Loucy (cell line): ENCODE results near the gene TM9SF1.
A peak's percentile ranks its signal among the peaks of the same experiment; 100 is the strongest.

Experiments used
- H2AFZ ChIP-seq: fragments of 200-600 bp; sonication (generic); 2 replicates; pipeline ENCODE4 v1.6.0; 2016; ENCODE audit warnings: antibody characterized with exemption, mild to moderate bottlenecking, low read length, moderate library complexity
- H3F3A ChIP-seq: fragments of 200-600 bp; 2 replicates; pipeline ENCODE4 v1.6.0; 2016; ENCODE audit warnings: antibody characterized with exemption, low read depth, mild to moderate bottlenecking
- H3K27me3 ChIP-seq: fragments of 200-600 bp; sonication (generic); 2 replicates; pipeline ENCODE4 v1.6.1; 2014; ENCODE audit warnings: low read length, mild to moderate bottlenecking; ENCODE audit not compliant: insufficient read depth, poor library complexity, severe bottlenecking
- H3K36me3 ChIP-seq: fragments of 200-600 bp; sonication (generic); 2 replicates; pipeline ENCODE4 v1.6.1; 2016; ENCODE audit warnings: low read length; ENCODE audit not compliant: insufficient read depth
- H3K4me1 ChIP-seq: fragments of 200-600 bp; sonication (generic); 2 replicates; pipeline ENCODE4 v1.5.1; 2014; ENCODE audit warnings: low read length, mild to moderate bottlenecking; ENCODE audit not compliant: insufficient read depth, poor library complexity, severe bottlenecking
- H3K4me2 ChIP-seq: fragments of 200-600 bp; sonication (generic); 2 replicates; pipeline ENCODE4 v1.6.0; 2014; ENCODE audit warnings: antibody characterized with exemption, low read length, low read depth, mild to moderate bottlenecking; ENCODE audit not compliant: poor library complexity, severe bottlenecking
- H3K4me3 ChIP-seq: fragments of 200-600 bp; sonication (generic); 2 replicates; pipeline ENCODE4 v1.5.1; 2014; ENCODE audit warnings: low read length, mild to moderate bottlenecking, mixed read lengths; ENCODE audit not compliant: poor library complexity, severe bottlenecking
- H3K79me2 ChIP-seq: fragments of 200-600 bp; sonication (generic); 2 replicates; pipeline ENCODE4 v1.6.1; 2014; ENCODE audit warnings: low read length; ENCODE audit not compliant: insufficient read depth
- H3K9ac ChIP-seq: fragments of 200-600 bp; sonication (generic); 2 replicates; pipeline ENCODE4 v1.6.0; 2014; ENCODE audit warnings: mild to moderate bottlenecking, low read depth, low read length, moderate library complexity; ENCODE audit not compliant: poor library complexity, severe bottlenecking
- H3K9me2 ChIP-seq: fragments of 200-600 bp; sonication (generic); replicated peaks from 2 replicates; pipeline ENCODE4 v1.6.1; 2016; ENCODE audit warnings: low read depth, low read length, mixed read lengths
- H3K9me3 ChIP-seq: fragments of 200-600 bp; sonication (generic); 2 replicates; pipeline ENCODE4 v1.6.1; 2014; ENCODE audit warnings: mild to moderate bottlenecking, antibody characterized with exemption, low read length, low read depth; ENCODE audit not compliant: insufficient read depth
- H4K20me1 ChIP-seq: fragments of 200-600 bp; sonication (generic); 2 replicates; pipeline ENCODE4 v1.6.0; 2014; ENCODE audit warnings: antibody characterized with exemption, low read length, mild to moderate bottlenecking; ENCODE audit not compliant: insufficient read depth, poor library complexity, severe bottlenecking
- EZH2phosphoT487 ChIP-seq: fragments of 200-600 bp; IDR thresholded peaks from 2 replicates; pipeline ENCODE4 v1.6.1; 2018; ENCODE audit warnings: antibody characterized with exemption, mild to moderate bottlenecking, moderate library complexity, borderline replicate concordance
- TF ChIP-seq, protein P1 (sequence below): fragments of 200-600 bp; sonication (generic); conservative IDR thresholded peaks from 2 replicates; pipeline ENCODE4 v1.5.1; 2014; ENCODE audit warnings: mild to moderate bottlenecking, antibody characterized with exemption, low read length

Gene TM9SF1

DNA sequence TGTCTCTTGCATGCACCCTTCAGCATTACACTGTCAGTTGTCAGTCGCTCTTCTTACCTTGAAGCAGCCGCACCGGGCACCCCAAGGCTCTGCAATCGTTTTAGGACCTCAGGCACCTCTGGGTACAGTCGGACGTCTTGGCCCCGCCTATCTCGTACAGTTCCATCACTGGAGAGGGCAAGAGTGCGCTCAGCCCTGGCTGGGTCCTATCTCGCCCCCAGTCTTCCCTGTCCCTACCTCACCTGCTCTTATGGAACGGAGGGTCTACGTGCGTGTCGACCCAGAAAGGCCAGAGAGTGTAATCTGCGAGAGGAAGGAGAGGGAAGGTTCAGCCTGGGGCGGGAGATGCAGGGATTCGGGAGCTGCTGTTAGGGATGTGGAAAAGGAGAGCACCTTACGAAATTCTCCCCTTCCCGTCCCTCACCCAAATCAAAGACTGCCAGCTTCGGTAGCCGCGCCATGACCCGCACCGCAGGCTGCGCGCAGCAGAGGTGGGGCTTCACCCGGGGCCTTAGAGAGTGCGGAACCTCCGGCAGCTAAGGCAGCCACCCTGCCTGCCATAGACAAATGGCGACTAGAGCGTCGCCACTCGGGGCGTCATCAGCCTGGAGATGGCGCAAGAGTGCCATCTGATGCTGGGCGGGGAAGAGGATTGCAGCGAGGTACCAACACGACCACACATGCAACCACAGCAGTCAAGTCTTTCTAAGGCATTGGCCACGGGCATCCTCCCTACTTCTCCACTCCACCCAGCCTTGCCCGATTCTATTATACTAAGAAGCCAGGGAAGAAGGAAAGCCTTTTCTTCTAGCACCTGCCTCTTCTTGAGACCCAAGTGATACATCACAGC, 20.5 kb upstream of the TM9SF1 start, which contains the start of gene MDP1:
Gene MDP1, minus strand, starts transcription at position 572 of the 850 bp plus-strand sequence. Its CDS starts 111 bp downstream, at position 461.
- peak within 1 kb of the TSS; percentile 96 for H2AFZ ChIP-seq
- H3K36me3 ChIP-seq, result no peaks in the 10 kb centered on the region; the same call in 1 of the 2 replicates
- no peaks in the 10 kb centered on the region for H3K9me2 ChIP-seq
- TF ChIP-seq, protein P1, sequence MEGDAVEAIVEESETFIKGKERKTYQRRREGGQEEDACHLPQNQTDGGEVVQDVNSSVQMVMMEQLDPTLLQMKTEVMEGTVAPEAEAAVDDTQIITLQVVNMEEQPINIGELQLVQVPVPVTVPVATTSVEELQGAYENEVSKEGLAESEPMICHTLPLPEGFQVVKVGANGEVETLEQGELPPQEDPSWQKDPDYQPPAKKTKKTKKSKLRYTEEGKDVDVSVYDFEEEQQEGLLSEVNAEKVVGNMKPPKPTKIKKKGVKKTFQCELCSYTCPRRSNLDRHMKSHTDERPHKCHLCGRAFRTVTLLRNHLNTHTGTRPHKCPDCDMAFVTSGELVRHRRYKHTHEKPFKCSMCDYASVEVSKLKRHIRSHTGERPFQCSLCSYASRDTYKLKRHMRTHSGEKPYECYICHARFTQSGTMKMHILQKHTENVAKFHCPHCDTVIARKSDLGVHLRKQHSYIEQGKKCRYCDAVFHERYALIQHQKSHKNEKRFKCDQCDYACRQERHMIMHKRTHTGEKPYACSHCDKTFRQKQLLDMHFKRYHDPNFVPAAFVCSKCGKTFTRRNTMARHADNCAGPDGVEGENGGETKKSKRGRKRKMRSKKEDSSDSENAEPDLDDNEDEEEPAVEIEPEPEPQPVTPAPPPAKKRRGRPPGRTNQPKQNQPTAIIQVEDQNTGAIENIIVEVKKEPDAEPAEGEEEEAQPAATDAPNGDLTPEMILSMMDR, result peak; percentile 78
- no peak for TF ChIP-seq EZH2phosphoT487
- peak within 1 kb of the TSS; percentile 95 for H3K9ac ChIP-seq
- peak within 1 kb of the TSS; percentile 99 for H3K4me3 ChIP-seq
- H3K4me2 ChIP-seq, result peak within 1 kb of the TSS; percentile 78
- H3K27me3 ChIP-seq, result no peaks in the 10 kb centered on the region
- peaks cover 29% of the 10 kb centered on the region for H3K4me1 ChIP-seq
- H4K20me1 ChIP-seq, result no peaks in the 10 kb centered on the region
- H3K9me3 ChIP-seq, result no peaks in the 10 kb centered on the region
- H3F3A ChIP-seq, result peaks cover 9% of the 10 kb centered on the region; the same call in 1 of the 2 replicates
- peaks cover 32% of the 10 kb centered on the region for H3K79me2 ChIP-seq

GRCh38 chr14:24213866-24214662, 18.8 kb upstream of the TM9SF1 start:
- Histone ChIP-seq H3F3A (peaks cover 9% of the 10 kb centered on the region; the same call in 1 of the 2 replicates), H3K27me3 (no peaks in the 10 kb centered on the region), H3K4me3 (peak overlapping the region; percentile 99), H2AFZ (no peak overlapping the region), H3K4me2 (peak overlapping the region; percentile 78), H3K36me3 (peaks cover 13% of the 10 kb centered on the region; the same call in 1 of the 2 replicates), H3K4me1 (peaks cover 29% of the 10 kb centered on the region), H3K9ac (peak overlapping the region; percentile 88), H4K20me1 (peaks cover 5% of the 10 kb centered on the region), H3K79me2 (peaks cover 44% of the 10 kb centered on the region), H3K9me3 (no peaks in the 10 kb centered on the region), H3K9me2 (no peaks in the 10 kb centered on the region)
- TF ChIP-seq, protein P1, result peak; percentile 39; the same call in 1 of the 2 replicates
- TF ChIP-seq EZH2phosphoT487, result no peak

GRCh38 chr14:24212924-24213865, 18.0 kb upstream of the TM9SF1 start, which contains the start of gene CHMP4A:
CHMP4A (minus strand) TSS chr14:24213488; CDS start chr14:24213439, 49 bp downstream.
- Histone ChIP-seq H3K9me3 (no peaks in the 10 kb centered on the region), H3K9me2 (no peaks in the 10 kb centered on the region), H3K27me3 (no peaks in the 10 kb centered on the region), H3K4me1 (peaks cover 29% of the 10 kb centered on the region), H3K36me3 (peaks cover 13% of the 10 kb centered on the region; the same call in 1 of the 2 replicates), H3K4me2 (peak within 1 kb of the TSS; percentile 78), H2AFZ (peak within 1 kb of the TSS; percentile 71), H3K4me3 (peak within 1 kb of the TSS; percentile 99), H3F3A (peaks cover 9% of the 10 kb centered on the region; the same call in 1 of the 2 replicates), H4K20me1 (peaks cover 5% of the 10 kb centered on the region), H3K9ac (peak within 1 kb of the TSS; percentile 88), H3K79me2 (peaks cover 44% of the 10 kb centered on the region)
- TF ChIP-seq, protein P1, result no peak
- TF ChIP-seq EZH2phosphoT487, result no peak
